HepG2 (cell line): ENCODE data around the gene RGS6. TPM values are rescaled to one million over a fixed set of nuclear protein-coding genes. Genes with fewer than 3 reads are reported as not detected.

Experiments
- ATAC-seq: fragments of 200-7000 bp; cut with Tn5 transposase; 3 replicates; pipeline ENCODE4 v1.9.1; 2020; ENCODE audit warnings: mild to moderate bottlenecking, moderate library complexity
- BruUV-seq: library from RNA; stranded (reverse); fragments of 400-500 nt; replicated peaks from 2 replicates; lab custom pipeline; 2021; lab: Mats Ljungman, UMichigan
- CTCF ChIA-PET: fragments of 300-600 bp; formaldehyde crosslinking; extraction: SDS; loops from one replicate; lab custom pipeline; 2021; ENCODE audit warnings: low total read pairs, inconsistent platforms, low intra/inter-chr PET ratio; lab: Yijun Ruan, JAX
- POLR2A ChIA-PET: fragments of 350-600 bp; sonication (Branson Sonifier 250); formaldehyde crosslinking; loops from one replicate; lab custom pipeline; 2020; ENCODE audit warnings: antibody characterized with exemption, inconsistent platforms; lab: Yijun Ruan, JAX
- DNase-seq: peaks from one replicate; pipeline ENCODE4 v3.0.0-alpha.2; 2015; ENCODE audit warnings: low spot score
- FAIRE-seq: peaks from 3 replicates; lab custom pipeline; 2011; peaks lifted over from hg19 to GRCh38; lab: Jason Lieb, UNC
- H2AFZ ChIP-seq: one replicate; pipeline ENCODE4 v1.6.1; 2011; ENCODE audit warnings: low read length, inconsistent platforms
- H3K27ac ChIP-seq: fragments of 300-600 bp; 3 replicates; pipeline ENCODE4 v1.8.0; 2011; ENCODE audit warnings: mixed run types, mild to moderate bottlenecking, mixed read lengths, low read length, inconsistent platforms; ENCODE audit not compliant: insufficient read depth; ENCODE audit errors: extremely low read length
- H3K27me3 ChIP-seq, 2 experiments: fragments of 200-600 bp in 1 of 2; 2 replicates in 1 of 2; 3 replicates in 1 of 2; pipeline versions ENCODE4 v1.6.0 to v1.8.0; 2011; ENCODE audit warnings: low read length in 2 of 2, mild to moderate bottlenecking in 2 of 2, moderate library complexity in 2 of 2, inconsistent platforms in 1 of 2; ENCODE audit not compliant: insufficient read depth in 2 of 2, control insufficient read depth in 1 of 2
- H3K36me3 ChIP-seq, 2 experiments: fragments of 200-600 bp in 1 of 2; replicated peaks in 1 of 2; 2 replicates in 1 of 2; 3 replicates in 1 of 2; pipeline versions ENCODE4 v1.5.1 to v1.8.0; 2011; ENCODE audit warnings: low read length in 2 of 2, inconsistent platforms in 1 of 2; ENCODE audit not compliant: insufficient read depth in 2 of 2, control insufficient read depth in 1 of 2
- H3K4me1 ChIP-seq: 2 replicates; pipeline ENCODE4 v1.5.1; 2012; ENCODE audit warnings: low read length, inconsistent platforms; ENCODE audit not compliant: insufficient read depth
- H3K4me2 ChIP-seq: 2 replicates; pipeline ENCODE4 v1.6.0; 2011; ENCODE audit warnings: low read depth, low read length, inconsistent platforms
- H3K4me3 ChIP-seq, 3 experiments: fragments of 200-600 bp in 1 of 3; sonication (generic), shearing (Covaris generic) in 1 of 3; replicated peaks in 1 of 3; 2 replicates each; pipeline ENCODE4 v1.5.1; 2011 to 2016; ENCODE audit warnings: low read length in 3 of 3, inconsistent platforms in 2 of 3, low read depth in 2 of 3, mild to moderate bottlenecking in 2 of 3, control low read depth in 1 of 3, mixed read lengths in 1 of 3; ENCODE audit not compliant: insufficient read depth in 1 of 3
- H3K79me2 ChIP-seq: one replicate; pipeline ENCODE4 v1.6.1; 2011; ENCODE audit warnings: low read length, inconsistent platforms; ENCODE audit not compliant: insufficient read depth
- H3K9ac ChIP-seq: 2 replicates; pipeline ENCODE4 v1.6.0; 2011; ENCODE audit warnings: mild to moderate bottlenecking, low read depth, low read length, inconsistent platforms; ENCODE audit not compliant: insufficient read depth
- H3K9me3 ChIP-seq: 2 replicates; pipeline ENCODE4 v1.5.1; 2012; ENCODE audit warnings: mild to moderate bottlenecking, low read length
- H4K20me1 ChIP-seq: 2 replicates; pipeline ENCODE4 v1.6.0; 2011; ENCODE audit warnings: inconsistent platforms, mild to moderate bottlenecking, low read length, moderate library complexity; ENCODE audit not compliant: insufficient read depth
- DNMT1 ChIP-seq: sonication (generic); formaldehyde crosslinking; IDR thresholded peaks from 2 replicates; pipeline ENCODE4 v1.5.1; 2020; ENCODE audit warnings: mild to moderate bottlenecking, missing genetic modification reagents
- FOSL2 ChIP-seq: sonication (generic); formaldehyde crosslinking; IDR thresholded peaks from 2 replicates; pipeline ENCODE4 v1.4.0; 2020; ENCODE audit warnings: missing genetic modification reagents
- HNF4G ChIP-seq, 2 experiments: sonication (generic) in 1 of 2; formaldehyde crosslinking in 1 of 2; IDR thresholded peaks; 2 replicates each; pipeline versions ENCODE4 v1.4.0 to v1.6.1; 2011 to 2020; ENCODE audit warnings: borderline replicate concordance in 2 of 2, low read depth in 2 of 2, mild to moderate bottlenecking in 2 of 2, low read length in 1 of 2, missing genetic modification reagents in 1 of 2, moderate library complexity in 1 of 2
- NFYB ChIP-seq: sonication (generic); formaldehyde crosslinking; IDR thresholded peaks from 2 replicates; pipeline ENCODE4 v1.4.0; 2020; ENCODE audit warnings: missing genetic modification reagents
- RFX5 ChIP-seq: IDR thresholded peaks from 2 replicates; pipeline ENCODE4 v1.6.1; 2011; ENCODE audit warnings: low read depth, low read length, improper control_type of control experiment
- SIN3A ChIP-seq: IDR thresholded peaks from 2 replicates; pipeline ENCODE4 v1.6.1; 2011; ENCODE audit warnings: low read depth, mild to moderate bottlenecking, control low read depth, low read length, borderline replicate concordance
- TRIM22 ChIP-seq: fragments of 450-650 bp; IDR thresholded peaks from 2 replicates; pipeline ENCODE4 v1.6.1; 2017
- ZNF326 ChIP-seq: sonication (generic); formaldehyde crosslinking; IDR thresholded peaks from 2 replicates; pipeline ENCODE4 v1.4.0; 2020; ENCODE audit warnings: missing genetic modification reagents, borderline replicate concordance
- ZNF569 ChIP-seq: sonication (generic); formaldehyde crosslinking; IDR thresholded peaks from 2 replicates; pipeline ENCODE4 v1.5.0; 2020; ENCODE audit warnings: mild to moderate bottlenecking, missing genetic modification reagents, moderate library complexity, borderline replicate concordance
- ZNF652 ChIP-seq: IDR thresholded peaks from 2 replicates; pipeline ENCODE4 v1.6.1; 2016; ENCODE audit warnings: low read depth, borderline replicate concordance
- ZNF737 ChIP-seq: sonication (generic); formaldehyde crosslinking; IDR thresholded peaks from 2 replicates; pipeline ENCODE4 v1.5.0; 2020; ENCODE audit warnings: missing genetic modification reagents, mild to moderate bottlenecking, borderline replicate concordance
- WGBS: methylation state at CpG from one replicate; pipeline ENCODE4 v1.1.6; 2017; ENCODE audit warnings: low lambda C conversion rate; 5-methylcytosine and 5-hydroxymethylcytosine counted together
- in situ Hi-C: cut with HindIII; loops from 2 replicates; pipeline ENCODE4 v1.10.0; 2017; ENCODE audit warnings: low pct_unique_long_range_greater_than_20kb; ENCODE audit not compliant: extremely low pct_ligation_motif_present
- intact Hi-C: fragments of 100-400 bp; cut with micrococcal nuclease; formaldehyde crosslinking; loops from one replicate; pipeline ENCODE4 v1.10.0; 2022; ENCODE audit not compliant: unreplicated experiment
- polyA plus RNA-seq, 8 experiments: library from polyadenylated mRNA; depleted of rRNA in 3 of 8; stranded (reverse) in 7 of 8; unstranded in 1 of 8; fragments of >200 nt; fragmentation: Illumina TruSeq in 4 of 8; extraction: Trizol in 4 of 8; gene quantifications; 2 replicates each; pipeline versions ENCODE4 v1.2.1 to v1.2.3, GENCODE V29; 2011 to 2016; ENCODE audit warnings: low read depth in 4 of 8, missing spikeins in 1 of 8, mixed read lengths in 1 of 8; ENCODE audit not compliant: insufficient read depth in 1 of 8
- total RNA-seq, 5 experiments: library from RNA; depleted of rRNA; stranded (reverse); fragments of >200 nt; fragmentation: Illumina TruSeq; extraction: Trizol; gene quantifications; 2 replicates each; pipeline ENCODE4 v1.2.3, GENCODE V29; 2016; ENCODE audit warnings: low read depth in 1 of 5
- TF ChIP-seq, protein P1 (sequence below): sonication (generic); formaldehyde crosslinking; IDR thresholded peaks from 2 replicates; pipeline ENCODE4 v1.4.0; 2020; ENCODE audit warnings: missing genetic modification reagents

Gene RGS6
- total and polyA plus RNA-seq, 2 of the 13 experiments (the other 11 are each of a cell fraction or from before 2014, with no cell fraction given), result not detected

DNA sequence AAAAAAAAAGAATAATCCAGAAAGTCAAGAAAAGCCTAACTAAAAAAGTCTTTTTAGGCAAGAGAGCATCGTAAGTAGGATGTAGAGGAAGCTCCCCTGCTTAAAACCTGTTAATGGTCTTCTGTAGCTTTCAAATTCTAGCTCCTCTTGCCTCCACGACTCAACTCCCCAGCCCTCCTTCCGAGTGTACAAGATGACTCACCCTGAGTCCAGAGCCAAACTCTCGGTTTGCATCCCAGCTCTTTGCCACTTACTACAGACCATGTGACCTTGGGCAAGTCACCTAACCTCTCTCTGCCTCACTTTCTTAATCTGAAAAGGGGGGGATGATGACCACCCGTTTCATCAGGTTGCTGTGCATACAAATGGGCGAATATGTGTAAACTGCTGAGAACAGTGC, 501.3 kb downstream of the RGS6 start:
- Histone ChIP-seq H3K4me1 (no peaks in the 10 kb centered on the region), H3K4me3 (no peak overlapping the region)
- no peak for ATAC-seq
- TF ChIP-seq FOSL2 (CRISPR knock-in tag) (peak; percentile 44), HNF4G (IDR thresholded peaks at IDR 0.05; ENCODE audit: borderline replicate concordance, low read depth, low read length) (no peak), HNF4G (CRISPR knock-in tag; IDR thresholded peaks at IDR 0.05; ENCODE audit: borderline replicate concordance, low read depth) (no peak)
- TF ChIP-seq, all 625 proteins: peak for 1
- intact Hi-C loops, result no loop called here
- H3K9me3 ChIP-seq, result no peaks in the 10 kb centered on the region; the same call in 1 of the 2 replicates
- 2% methylated on average over 6 of the region's 6 CpGs for WGBS
- H3K9ac ChIP-seq, result no peak overlapping the region
- BruUV-seq, result no TSS peak
- POLR2A ChIA-PET, result no interaction called here
- no peaks in the 10 kb centered on the region for H3K79me2 ChIP-seq
- H3K4me2 ChIP-seq, result no peak overlapping the region
- H3K27me3 ChIP-seq, result 0 out of 5 replicates have a peak, but pooled peaks cover 0 to 4% of the 10 kb centered on the region in 2 experiments
- H4K20me1 ChIP-seq, result no peaks in the 10 kb centered on the region
- no peaks in the 10 kb centered on the region for H3K36me3 ChIP-seq
- in situ Hi-C loops, result no loop called here
- DNase-seq, result no peak
- CTCF ChIA-PET, result no interaction called here
- H3K27ac ChIP-seq, result no peak overlapping the region
- no peak for FAIRE-seq
- no peak overlapping the region for H2AFZ ChIP-seq

GRCh38 chr14:72434856-72435255, 502.6 kb downstream of the RGS6 start:
- WGBS, result 0% methylated on average over 2 of the region's 2 CpGs
- Histone ChIP-seq H4K20me1 (no peaks in the 10 kb centered on the region), H2AFZ (no peak overlapping the region), H3K27me3 (peaks cover under 1 to 4% of the 10 kb centered on the region in 2 experiments; a peak in 2 of 5 replicates), H3K4me3 (no peak overlapping the region), H3K4me1 (no peaks in the 10 kb centered on the region), H3K79me2 (no peaks in the 10 kb centered on the region), H3K36me3 (no peaks in the 10 kb centered on the region), H3K9me3 (no peaks in the 10 kb centered on the region), H3K9ac (no peak overlapping the region), H3K27ac (no peak overlapping the region), H3K4me2 (no peak overlapping the region)
- DNase-seq (no peak), FAIRE-seq (no peak), ATAC-seq (no peak)
- BruUV-seq, result no TSS peak
- ChIA-PET CTCF (no interaction called here), POLR2A (no interaction called here)
- intact Hi-C loops, result no loop called here
- in situ Hi-C loops, result no loop called here
- no peak for TF ChIP-seq ZNF569 (CRISPR knock-in tag)
- TF ChIP-seq ZNF737, result no peak
- TF ChIP-seq, protein P1, sequence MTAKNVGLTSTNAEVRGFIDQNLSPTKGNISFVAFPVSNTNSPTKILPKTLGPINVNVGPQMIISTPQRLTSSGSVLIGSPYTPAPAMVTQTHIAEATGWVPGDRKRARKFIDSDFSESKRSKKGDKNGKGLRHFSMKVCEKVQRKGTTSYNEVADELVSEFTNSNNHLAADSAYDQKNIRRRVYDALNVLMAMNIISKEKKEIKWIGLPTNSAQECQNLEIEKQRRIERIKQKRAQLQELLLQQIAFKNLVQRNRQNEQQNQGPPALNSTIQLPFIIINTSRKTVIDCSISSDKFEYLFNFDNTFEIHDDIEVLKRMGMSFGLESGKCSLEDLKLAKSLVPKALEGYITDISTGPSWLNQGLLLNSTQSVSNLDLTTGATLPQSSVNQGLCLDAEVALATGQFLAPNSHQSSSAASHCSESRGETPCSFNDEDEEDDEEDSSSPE (CRISPR knock-in tag), result no peak
- TF ChIP-seq RFX5, result no peak
- no peak for TF ChIP-seq ZNF652 (CRISPR knock-in tag)
- no peak for TF ChIP-seq NFYB (CRISPR knock-in tag)
- TF ChIP-seq SIN3A, result no peak
- TF ChIP-seq ZNF326 (CRISPR knock-in tag), result no peak
- TF ChIP-seq DNMT1 (CRISPR knock-in tag), result no peak
- TF ChIP-seq TRIM22, result no peak
